ENCODE results near the gene CHI3L1.

GRCh38 chr1:203178083-203178482, 8.4 kb downstream of the CHI3L1 start:
- no peak for TF ChIP-seq YY1 (IDR thresholded peaks at IDR 0.05; ENCODE audit: insufficient read depth, insufficient read length)
- no peak for TF ChIP-seq ZNF274 (IDR thresholded peaks at IDR 0.05; ENCODE audit: low read depth, low read length)
